NCI-H226 (cell line): Measurements from ENCODE around the gene CBLIF.
A peak's percentile ranks its signal among the peaks of the same experiment; 100 is the strongest.
"Not testable (repeated sequence)": the region's sequence is repeated elsewhere in the genome, so short reads cannot be mapped to it uniquely, and the experiment has no call there.

Experiments
- DNase-seq: peaks from one replicate; pipeline ENCODE4 v3.0.0-alpha.2; 2015

The CBLIF gene

DNA sequence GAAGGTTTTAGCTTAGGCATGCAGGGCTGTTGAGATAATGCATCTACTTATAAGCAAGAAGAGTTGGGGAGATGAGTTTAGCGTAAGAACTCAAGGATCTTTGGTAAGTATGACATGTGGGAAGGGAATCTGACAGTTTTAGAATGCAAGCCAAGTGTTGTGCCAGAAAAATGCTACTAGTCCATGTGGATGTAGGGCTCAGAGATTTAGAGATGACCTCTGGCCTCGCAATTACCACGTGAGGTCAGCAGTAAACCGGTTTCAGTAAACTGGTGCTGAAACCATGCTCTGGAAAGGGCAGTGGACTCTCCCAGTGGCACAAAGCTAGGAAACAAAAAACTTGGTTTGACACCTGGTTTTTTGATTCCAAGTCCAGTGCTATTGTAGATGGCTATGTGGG, 53.7 kb downstream of the CBLIF start:
- no peak for DNase-seq

DNA sequence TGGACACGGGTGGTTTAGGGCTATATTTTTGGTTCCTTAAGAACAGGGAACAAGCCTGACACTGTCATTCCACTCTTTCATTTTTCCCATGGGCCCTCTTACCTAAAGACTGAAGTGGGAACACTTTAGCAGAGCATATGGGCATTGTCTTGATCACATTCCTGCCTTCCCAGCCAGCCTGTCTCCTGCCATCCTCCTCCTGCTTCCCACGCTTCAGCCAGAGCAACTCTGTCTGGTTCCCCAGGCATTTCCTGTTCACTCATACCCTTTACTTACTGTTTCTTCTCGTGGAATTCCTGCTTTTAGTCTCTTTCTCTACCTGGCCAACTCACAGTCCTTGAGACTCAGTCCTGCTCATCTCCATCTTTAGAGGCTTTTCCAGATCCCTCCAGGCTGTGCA, 57.5 kb downstream of the CBLIF start:
- peak; percentile 77 for DNase-seq

DNA sequence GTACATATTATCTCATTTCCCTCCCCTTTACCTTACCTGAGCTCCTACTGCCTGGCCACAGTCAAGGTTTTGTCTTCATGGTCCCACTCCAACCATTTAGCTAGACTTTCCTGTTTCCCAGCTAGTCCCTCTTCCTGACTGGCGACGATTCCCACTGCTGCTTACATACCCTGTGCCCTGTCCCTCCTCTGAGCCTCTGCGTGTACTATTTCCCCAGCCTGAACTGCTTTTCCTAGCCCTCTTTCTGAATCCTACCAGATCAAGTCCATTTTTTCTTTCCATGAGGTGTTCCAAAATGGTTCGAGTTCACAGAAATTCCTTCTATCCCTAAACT, 58.1 kb downstream of the CBLIF start:
- no peak for DNase-seq

DNA sequence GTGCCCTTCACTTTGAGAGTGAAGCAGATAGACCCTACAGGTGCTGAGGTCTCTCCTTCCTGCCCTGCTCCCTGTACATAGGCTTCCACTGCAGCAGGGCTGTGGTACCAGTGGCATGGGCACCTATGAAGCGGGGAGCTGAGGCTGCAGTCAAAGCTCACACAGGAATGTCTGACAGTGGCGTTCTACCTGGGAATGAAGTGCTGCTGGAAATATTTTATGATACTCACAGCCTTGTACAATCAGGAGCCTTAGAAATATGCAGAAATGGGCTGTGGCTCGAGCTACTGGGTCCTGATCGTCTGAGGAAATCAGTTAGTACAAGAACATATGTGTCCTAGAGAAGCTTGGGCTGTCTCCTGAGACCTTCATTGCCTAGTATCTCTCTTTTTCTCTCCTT, 59.5 kb downstream of the CBLIF start:
- DNase-seq: no peak

DNA sequence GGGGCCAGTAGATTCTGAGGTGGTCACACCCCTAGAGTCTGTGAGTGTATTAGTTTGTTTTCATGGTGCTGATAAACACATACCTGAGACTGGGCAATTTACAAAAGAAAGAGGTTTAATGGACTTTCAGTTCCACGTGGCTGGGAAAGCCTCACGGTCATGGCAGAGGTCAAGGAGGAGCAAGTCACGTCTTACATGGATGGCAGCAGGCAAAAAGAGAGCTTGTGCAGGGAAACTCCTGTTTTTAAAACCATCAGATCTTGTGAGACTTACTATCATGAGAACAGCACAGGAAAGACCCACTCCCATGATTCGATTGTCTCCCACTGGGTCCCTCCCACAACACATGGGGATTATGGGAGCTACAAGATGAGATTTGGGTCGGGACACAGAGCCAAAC, 60.9 kb downstream of the CBLIF start:
- not testable (repeated sequence) for DNase-seq

DNA sequence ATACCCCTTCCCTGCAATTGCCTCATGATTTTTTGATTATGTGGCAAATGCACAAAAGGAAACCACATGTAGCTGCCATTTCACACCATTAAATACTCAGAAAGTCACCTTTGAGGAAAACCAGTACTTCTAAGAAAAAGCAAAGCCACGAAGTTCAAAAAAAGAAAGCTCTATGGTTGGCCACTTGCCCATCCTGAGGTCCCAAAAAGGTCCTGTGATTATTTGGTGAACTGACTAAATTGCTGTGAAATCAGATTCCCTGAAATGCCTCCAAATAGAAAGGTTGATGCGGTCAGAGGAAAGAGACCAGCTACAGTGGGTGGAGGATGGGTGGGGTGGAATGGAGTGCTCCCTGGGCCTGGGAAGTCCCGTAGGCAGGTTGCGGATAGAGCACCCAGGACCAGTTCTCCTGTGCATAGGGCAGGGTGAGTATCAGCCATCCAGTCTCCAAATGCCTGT, 61.6 kb downstream of the CBLIF start:
- DNase-seq: no peak

DNA sequence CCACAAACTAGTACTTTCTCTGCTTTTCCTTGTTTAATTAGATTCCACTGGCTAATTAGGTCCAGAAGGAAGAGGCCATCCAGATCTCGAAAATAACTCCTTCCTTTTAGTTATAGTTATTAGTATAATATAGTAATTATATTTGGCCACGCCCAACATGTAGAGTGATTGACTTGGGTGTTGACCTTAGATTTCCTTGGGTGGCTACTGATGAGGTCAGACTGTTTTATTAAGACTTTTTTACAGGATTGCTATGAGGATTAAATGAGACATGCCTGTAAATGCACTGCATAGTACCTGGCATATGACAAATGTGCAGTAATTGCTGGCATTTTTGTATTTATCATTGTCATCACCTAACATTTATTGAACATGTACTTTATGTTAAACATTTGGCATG, 63.2 kb downstream of the CBLIF start:
- DNase-seq: no peak

DNA sequence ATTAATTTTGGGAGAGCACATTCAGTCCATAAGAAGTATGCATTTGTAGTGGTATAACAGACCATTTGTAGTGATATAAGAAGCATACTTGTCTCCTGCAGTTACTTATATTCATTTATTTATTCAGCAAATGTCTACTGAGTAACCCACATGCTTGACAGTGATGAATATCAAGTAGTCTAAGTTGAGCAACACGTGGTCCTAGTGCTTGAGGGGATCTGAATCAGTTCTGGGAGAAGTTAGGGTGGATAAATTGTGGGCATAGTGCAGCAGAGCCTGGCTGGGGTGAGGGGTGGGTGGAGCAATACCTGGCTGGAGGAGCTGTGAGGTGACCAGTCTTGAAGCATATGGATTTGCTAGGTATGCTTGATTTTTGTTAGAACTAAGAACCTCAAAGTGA, 65.8 kb downstream of the CBLIF start:
- peak; percentile 55 for DNase-seq
